ENCODE data around the gene CITED2.
"Not testable (repeated sequence)": the region's sequence is repeated elsewhere in the genome, so short reads cannot be mapped to it uniquely, and the experiment has no call there.

Gene CITED2

GRCh38 chr6:139374357-139375225 is at the start of gene CITED2:
CITED2 (minus strand) TSS chr6:139374648; CDS start chr6:139373944, 704 bp downstream.
- in situ Hi-C loops (cut with MboI; ENCODE audit: low sequenced_read_pairs), result loop anchor here (25.0 kb wide), 3 partner anchors 263 to 562 kb away; no protein-coding TSS in a partner anchor

- in situ Hi-C loops (cut with MboI; ENCODE audit: low sequenced_read_pairs), result no loop called here
Measured at GRCh38 chr6:139423037-139423703, 48.7 kb upstream of the CITED2 start.

- in situ Hi-C loops (cut with MboI; ENCODE audit: low sequenced_read_pairs), result no loop called here
Measured at GRCh38 chr6:139422105-139423036, 47.9 kb upstream of the CITED2 start.

GRCh38 chr6:139418481-139419132 is 44.2 kb upstream of the CITED2 start:
- in situ Hi-C loops (cut with MboI; ENCODE audit: low sequenced_read_pairs), result no loop called here

GRCh38 chr6:139416146-139416545 is 41.7 kb upstream of the CITED2 start:
- in situ Hi-C loops (cut with MboI; ENCODE audit: low sequenced_read_pairs), result no loop called here

GRCh38 chr6:139415365-139415764 is 40.9 kb upstream of the CITED2 start:
- in situ Hi-C loops (cut with MboI; ENCODE audit: low sequenced_read_pairs), result no loop called here

- in situ Hi-C loops (cut with MboI; ENCODE audit: low sequenced_read_pairs), result not testable (repeated sequence)
Measured at GRCh38 chr6:139412103-139412502, 37.7 kb upstream of the CITED2 start.

GRCh38 chr6:139409026-139409425 is 34.6 kb upstream of the CITED2 start:
- in situ Hi-C loops (cut with MboI; ENCODE audit: low sequenced_read_pairs), result no loop called here

GRCh38 chr6:139407718-139408222 is 33.3 kb upstream of the CITED2 start:
- in situ Hi-C loops (cut with MboI; ENCODE audit: low sequenced_read_pairs), result no loop called here

GRCh38 chr6:139406577-139407343 is 32.3 kb upstream of the CITED2 start:
- in situ Hi-C loops (cut with MboI; ENCODE audit: low sequenced_read_pairs), result no loop called here

GRCh38 chr6:139402876-139403386 is 28.5 kb upstream of the CITED2 start:
- in situ Hi-C loops (cut with MboI; ENCODE audit: low sequenced_read_pairs), result no loop called here

- in situ Hi-C loops (cut with MboI; ENCODE audit: low sequenced_read_pairs), result loop anchor here (25.0 kb wide), 2 partner anchors 239 to 364 kb away; no protein-coding TSS in a partner anchor
Measured at GRCh38 chr6:139398658-139399057, 24.2 kb upstream of the CITED2 start.

GRCh38 chr6:139395891-139396301 is 21.4 kb upstream of the CITED2 start:
- in situ Hi-C loops (cut with MboI; ENCODE audit: low sequenced_read_pairs), result loop anchor here (25.0 kb wide), 2 partner anchors 241 to 366 kb away; no protein-coding TSS in a partner anchor

GRCh38 chr6:139395371-139395770 is 20.9 kb upstream of the CITED2 start:
- in situ Hi-C loops (cut with MboI; ENCODE audit: low sequenced_read_pairs), result loop anchor here (25.0 kb wide), 2 partner anchors 242 to 367 kb away; no protein-coding TSS in a partner anchor

- in situ Hi-C loops (cut with MboI; ENCODE audit: low sequenced_read_pairs), result loop anchor here (25.0 kb wide), 2 partner anchors 243 to 368 kb away; no protein-coding TSS in a partner anchor
Measured at GRCh38 chr6:139394027-139394649, 19.7 kb upstream of the CITED2 start.

GRCh38 chr6:139392794-139393193 is 18.3 kb upstream of the CITED2 start:
- in situ Hi-C loops (cut with MboI; ENCODE audit: low sequenced_read_pairs), result loop anchor here (25.0 kb wide), 2 partner anchors 245 to 370 kb away; no protein-coding TSS in a partner anchor

- in situ Hi-C loops (cut with MboI; ENCODE audit: low sequenced_read_pairs), result loop anchor here (25.0 kb wide), 2 partner anchors 246 to 371 kb away; no protein-coding TSS in a partner anchor
Measured at GRCh38 chr6:139391709-139392108, 17.3 kb upstream of the CITED2 start.

- in situ Hi-C loops (cut with MboI; ENCODE audit: low sequenced_read_pairs), result loop anchor here (25.0 kb wide), 2 partner anchors 247 to 372 kb away; no protein-coding TSS in a partner anchor
Measured at GRCh38 chr6:139390447-139390846, 16.0 kb upstream of the CITED2 start.
